ENCODE results near the gene PCYT2.
"Not testable (repeated sequence)": the region's sequence is repeated elsewhere in the genome, so short reads cannot be mapped to it uniquely, and the experiment has no call there.

PCYT2 gene

DNA sequence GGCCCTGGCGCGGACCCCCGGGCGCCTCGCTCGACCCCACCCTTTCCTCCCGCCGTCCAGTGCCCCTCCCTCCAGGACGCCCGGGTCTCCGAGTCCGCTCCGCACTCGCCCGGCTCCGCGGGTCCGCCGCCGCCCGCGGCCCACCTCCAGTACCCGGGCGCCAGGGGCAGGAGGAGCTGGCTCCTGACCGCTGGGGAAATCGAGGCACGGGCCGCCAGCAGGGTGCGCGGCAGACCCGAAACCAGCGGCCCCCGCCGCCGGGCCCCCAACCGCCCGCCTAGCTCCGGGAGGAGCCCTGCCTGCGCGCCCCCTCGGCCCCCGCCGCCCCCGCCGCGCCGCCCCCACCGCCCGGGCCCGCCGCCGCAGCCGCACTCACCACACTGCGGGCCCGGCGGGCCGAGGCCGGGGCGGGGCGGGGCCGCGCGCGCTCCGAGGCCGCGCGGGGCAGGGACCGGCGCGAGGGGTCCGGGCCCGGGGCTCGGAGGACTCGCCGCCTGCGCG lies 16.0 kb upstream of the PCYT2 start:
- no peak for DNase-seq

- peak in 1 of 4 experiments; percentile 42 for DNase-seq
Observed at GRCh38 chr17:81926451-81927151, 15.4 kb upstream of the PCYT2 start.

- DNase-seq = no peak
Observed at GRCh38 chr17:81925860-81926450, 14.8 kb upstream of the PCYT2 start.

DNA sequence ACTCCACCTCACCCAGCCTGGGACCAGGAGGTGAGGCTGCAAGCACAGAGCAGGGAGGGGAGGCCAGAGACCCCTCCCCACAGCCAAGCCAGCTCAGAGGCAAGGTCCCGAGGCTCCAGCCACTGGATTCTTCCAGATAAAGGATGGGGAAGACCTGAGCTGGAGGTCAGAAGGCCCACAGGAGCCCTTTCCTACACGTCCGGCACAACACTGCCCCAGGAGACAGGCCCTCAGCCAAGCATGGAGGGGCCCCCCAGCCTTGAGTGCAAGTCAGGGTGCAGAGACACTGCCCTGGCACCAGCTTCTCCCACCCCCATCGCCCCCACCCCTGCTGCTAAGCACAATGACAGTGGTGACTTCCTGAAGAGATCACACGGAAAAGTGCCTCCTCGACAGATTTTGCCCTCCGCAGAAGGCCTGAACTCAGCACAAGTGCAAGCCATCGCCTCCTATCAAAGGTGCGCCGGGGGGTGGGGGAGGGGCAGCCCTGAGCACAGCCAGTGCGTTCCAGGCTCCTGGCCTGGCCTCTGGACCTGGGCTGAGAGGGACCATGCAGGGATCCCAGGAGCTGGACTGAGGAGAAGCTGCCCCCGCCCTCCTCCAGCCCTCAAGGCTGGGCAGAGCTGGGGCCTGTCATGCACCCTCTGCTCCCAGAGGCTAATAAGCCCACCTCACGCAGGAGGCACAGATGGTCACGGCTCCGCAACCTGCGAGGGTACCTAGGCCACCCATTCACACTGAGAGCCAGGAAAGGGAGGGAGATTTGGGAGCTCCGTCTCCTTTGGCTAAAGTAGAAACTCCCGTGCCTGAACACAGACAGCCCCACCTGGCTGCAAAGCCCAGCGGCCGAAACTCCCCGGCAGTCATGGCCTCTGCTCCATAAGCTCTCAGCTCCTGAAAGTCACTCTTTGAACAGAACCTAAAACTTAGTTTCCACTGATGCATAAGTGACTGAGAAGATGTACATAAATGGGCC lies 13.6 kb upstream of the PCYT2 start:
- peak in 1 of 4 experiments; percentile 27 for DNase-seq

DNA sequence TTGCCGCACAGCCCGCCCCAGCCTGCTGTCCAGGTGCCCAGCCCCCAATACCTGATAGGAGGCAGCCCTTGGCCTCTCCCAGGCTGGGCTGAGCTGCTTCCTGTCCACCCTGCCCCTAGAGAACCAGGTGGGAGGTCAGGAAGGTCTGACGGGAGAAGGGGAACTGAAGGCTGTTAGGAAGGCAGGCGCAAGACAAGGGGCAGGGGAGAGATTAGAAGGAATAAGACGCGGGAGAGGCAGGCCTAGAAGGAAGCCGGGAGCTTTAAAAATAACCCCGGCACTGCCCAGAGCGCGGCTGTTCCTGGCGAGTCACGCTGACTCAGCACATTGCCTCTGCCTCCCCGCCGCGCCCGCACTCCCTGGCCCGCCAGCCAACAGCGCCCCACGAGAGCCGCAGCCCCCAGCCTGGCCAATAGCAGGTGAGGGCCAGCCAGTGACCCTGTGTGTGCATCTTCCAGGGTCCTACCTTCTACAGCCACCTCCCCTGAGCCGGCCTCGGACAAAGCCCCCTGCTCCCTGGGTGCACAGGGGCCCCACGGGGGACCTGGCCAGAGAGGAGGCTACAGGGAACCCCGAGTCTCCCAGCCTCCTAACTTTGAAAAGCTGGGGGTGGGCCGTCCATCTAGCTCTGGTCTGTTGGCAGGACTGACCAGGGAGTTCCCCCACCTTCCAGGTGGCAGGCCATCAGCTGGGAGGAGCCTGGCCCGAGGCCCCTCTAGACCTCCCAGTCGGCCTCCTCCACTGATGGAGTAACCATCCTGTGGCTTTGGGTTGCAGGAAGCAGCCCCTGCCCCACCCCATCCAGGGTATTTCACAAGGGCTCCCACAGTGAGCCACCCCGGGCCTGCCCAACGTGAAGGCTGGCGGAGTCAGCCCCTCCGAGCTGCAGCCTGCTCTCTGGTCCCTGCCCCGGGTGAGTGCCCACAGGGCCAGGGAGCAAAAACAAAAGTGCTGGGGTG lies 12.4 kb upstream of the PCYT2 start:
- no peak for DNase-seq

- DNase-seq = no peak
Observed at GRCh38 chr17:81922566-81923301, 11.5 kb upstream of the PCYT2 start.

DNA sequence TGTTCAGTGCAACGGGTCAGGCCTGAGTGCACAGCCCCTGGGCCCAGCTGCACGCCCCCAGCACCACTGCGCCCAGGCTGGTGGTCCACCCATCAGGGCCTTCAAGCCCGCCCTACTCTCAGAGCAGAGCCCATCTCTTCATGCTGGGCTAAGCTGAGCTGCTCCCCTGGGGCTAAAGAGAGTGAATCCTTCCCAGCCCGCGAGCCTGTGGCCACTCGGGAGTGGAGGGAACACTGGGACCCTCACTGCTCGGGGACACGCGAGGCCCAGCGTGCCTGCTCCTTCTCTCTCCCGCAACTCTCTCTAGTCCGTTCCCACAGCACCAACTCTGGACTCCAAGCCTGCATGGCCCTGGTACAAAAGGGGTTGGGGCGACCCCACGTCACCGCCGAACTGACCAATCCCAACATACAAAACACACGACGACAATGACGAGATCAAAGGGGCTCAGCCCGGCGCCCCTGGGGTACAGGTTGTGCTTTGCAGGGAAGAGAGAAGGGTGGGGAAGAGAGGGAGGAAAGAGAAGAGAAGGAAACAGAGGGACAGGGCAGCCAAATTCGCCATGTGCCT lies 10.9 kb upstream of the PCYT2 start:
- DNase-seq = no peak

DNA sequence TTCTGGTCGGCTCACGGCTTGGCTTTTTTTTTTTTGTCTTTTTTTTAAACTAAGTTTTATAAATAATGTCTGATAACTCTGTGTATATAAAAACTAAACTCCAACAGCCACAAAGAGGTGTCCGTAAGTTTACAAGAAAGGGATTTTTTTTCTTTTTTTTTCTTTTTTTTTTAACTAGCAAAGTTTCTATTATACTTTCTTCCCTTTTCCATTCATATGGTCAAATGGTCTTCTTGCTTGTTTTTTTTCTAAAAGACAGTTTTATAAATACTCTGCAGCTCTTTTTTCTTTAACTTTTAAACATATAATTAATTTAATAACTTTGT lies 10.3 kb upstream of the PCYT2 start:
- no peak for DNase-seq

DNA sequence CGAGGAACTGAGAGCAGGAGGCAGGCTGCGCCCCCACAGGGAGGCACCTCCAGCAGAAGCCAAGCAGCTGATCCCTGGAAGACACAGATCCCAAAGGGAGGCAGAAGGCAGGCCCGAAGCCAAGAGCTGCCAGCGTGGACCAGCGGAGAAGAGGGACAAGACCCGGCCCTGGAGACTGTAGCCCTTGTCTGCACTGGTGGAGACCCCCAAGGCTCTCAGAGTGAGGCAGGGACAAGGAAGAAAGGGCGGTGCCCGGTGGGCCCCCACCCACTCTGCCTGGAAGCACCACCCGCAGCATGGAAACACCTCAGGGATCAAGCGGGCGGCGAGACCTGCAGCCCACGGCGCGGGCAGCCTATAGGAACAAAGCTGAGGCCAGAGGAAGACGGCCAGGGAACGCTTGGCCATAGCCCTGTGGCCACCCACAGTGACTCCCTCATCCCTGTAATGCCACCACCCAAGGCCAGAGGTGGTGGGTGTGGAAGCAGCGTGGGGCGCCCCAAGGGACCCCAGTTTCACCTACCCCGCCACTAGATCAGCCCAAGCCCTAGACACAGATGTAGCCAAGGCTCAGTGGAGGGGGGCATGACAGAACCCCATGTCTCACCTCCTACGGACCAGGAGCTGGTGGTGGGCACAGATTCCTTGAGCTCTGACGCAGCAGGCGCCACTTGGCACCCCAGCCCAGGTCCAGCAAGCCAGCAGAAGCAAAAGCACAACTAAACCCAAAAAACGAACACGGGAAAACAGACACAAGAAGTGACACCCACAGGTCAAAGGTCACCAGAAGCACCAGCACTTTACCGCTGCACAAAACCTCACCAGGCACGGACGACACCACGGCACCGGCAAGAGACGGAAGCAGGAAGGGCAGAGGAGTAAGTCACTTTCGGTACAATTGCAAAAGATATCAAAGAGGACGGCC lies 9.7 kb upstream of the PCYT2 start:
- no peak for DNase-seq

GRCh38 chr17:81918832-81919545 lies 7.8 kb upstream of the PCYT2 start:
- no peak for DNase-seq

DNA sequence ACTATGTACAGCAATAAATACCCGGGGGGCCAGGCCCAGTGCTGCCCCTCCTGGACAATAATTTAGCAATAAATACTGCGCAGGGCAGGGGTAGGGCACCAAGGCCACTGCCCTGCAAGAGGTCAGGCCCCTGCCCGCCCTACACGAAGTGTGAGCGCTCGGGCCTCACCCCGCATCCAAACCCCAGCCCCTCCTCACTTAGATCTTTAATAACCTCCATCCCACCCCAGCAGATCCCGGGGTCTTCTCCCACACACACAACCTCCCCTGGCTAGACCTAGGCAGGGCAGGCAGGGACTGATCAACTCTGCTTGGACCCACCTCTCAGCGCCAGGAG lies 7.1 kb upstream of the PCYT2 start:
- not testable (repeated sequence) for DNase-seq

DNA sequence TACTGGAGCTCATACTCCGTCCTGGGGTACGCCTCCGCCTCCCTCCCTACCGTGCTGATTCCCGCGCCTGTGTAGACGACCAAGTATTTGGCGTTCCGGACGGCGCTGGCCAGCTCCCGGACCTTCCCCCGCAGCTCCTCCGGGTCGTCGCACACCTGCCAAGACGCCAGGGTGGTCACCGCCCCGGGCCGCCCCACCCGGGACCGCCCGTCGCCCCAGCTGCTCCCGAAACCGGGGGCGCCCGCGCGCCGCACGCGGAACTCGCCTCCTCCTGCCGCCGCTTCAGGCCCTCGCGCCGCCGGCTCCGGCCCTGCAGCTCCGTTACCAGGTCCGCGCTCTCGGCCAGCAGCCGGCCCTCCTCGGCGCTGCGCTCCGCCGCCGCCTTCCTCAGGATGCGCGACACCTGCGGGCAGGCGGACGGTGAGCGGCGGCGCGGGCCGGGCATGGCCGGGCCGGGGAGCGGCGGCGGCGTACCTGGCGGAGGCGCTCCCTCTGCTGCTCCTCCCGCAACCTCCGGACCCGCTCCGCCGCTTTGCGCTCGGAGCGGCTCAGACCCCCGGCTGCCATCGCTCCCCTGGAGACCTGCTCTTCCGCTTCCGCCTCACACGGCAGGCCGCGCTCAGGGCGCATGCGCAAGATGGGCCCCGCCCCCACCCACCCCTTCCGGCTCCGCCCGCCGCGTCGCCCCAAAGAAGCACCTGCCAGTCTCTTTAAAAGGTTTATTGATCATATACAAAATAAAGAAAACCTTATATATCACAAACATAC lies 6.5 kb upstream of the PCYT2 start, which contains the start of gene SIRT7:
SIRT7 (minus strand) TSS at position 612 of the 768 bp plus-strand sequence; CDS start at position 567, 45 bp downstream.
- DNase-seq = peak; percentile 69 to 89 (median 82)

DNA sequence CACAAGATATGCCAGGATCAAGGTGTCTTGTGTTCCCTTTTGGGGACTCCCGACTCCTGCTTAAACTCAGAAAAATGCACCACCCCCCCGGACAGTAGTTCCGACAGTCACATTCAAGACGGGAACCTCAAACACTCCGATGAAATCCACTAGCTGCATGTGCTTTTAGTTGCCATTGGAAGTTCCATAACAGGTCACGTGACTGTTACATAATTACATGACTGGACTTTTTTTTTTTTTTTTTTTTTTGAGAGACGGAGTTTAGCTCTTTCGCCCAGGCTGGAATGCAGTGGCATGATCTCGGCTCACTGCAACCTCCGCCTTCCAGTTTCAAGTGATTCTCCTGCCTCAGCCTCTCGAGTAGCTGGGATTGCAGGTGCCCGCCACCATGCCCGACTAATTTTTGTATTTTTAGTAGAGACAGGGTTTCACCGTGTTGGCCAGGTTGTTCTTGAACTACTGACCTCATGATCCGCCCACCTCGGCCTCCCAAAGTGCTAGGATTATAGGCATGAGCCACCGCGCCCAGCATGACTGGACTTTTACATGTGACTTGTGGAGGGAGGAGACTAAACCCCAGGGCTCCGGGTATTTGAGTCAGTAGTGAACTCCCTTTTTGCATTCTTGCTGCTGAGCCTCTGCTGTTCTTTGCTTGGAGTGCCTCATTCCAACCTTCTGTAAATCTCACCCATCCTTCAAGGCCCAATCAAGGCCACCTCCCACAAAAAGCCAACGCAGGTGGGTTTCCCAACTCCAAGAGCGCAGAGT lies 5.2 kb upstream of the PCYT2 start:
- no peak for DNase-seq

- no peak for DNase-seq
Observed at GRCh38 chr17:81915331-81915730, 4.1 kb upstream of the PCYT2 start.

GRCh38 chr17:81914103-81914850 lies 3.1 kb upstream of the PCYT2 start:
- DNase-seq = no peak

- DNase-seq = no peak
Observed at GRCh38 chr17:81913394-81914102, 2.3 kb upstream of the PCYT2 start.
